Measurements from ENCODE around the gene CTCF. TPM values are rescaled to one million over a fixed set of nuclear protein-coding genes. Genes with fewer than 3 reads are reported as not detected.

Gene CTCF
- total RNA-seq, 1 donor from 2014 or later, result 61.4 TPM

- no peaks in the 10 kb centered on the region for H3K27me3 Mint-ChIP-seq (ENCODE audit: low read depth)
These were observed 107.3 kb downstream of the CTCF start for GRCh38 chr16:67669499-67670101.

GRCh38 chr16:67672306-67672705 is 110.0 kb downstream of the CTCF start:
- DNase-seq (ENCODE audit: low spot score in 2 of 2, unreplicated experiment in 2 of 2), result no peak
- Mint-ChIP-seq H3K27ac (no peak overlapping the region), H3K4me1 (peaks cover 5% of the 10 kb centered on the region), H3K36me3 (peaks cover 6% of the 10 kb centered on the region), H3K9me3 (no peaks in the 10 kb centered on the region), H3K4me3 (no peak overlapping the region), H3K27me3 (ENCODE audit: low read depth) (no peaks in the 10 kb centered on the region)
- TF ChIP-seq CTCF (IDR thresholded peaks at IDR 0.05; ENCODE audit: unreplicated experiment), result no peak

More at GRCh38 chr16:67669499-67670101, 107.3 kb downstream of the CTCF start:
- Mint-ChIP-seq H3K4me1 (peaks cover 7% of the 10 kb centered on the region), H3K27ac (no peak overlapping the region), H3K36me3 (no peaks in the 10 kb centered on the region), H3K9me3 (no peaks in the 10 kb centered on the region), H3K4me3 (no peak overlapping the region)
- no peak for DNase-seq (ENCODE audit: low spot score in 2 of 2, unreplicated experiment in 2 of 2)
- TF ChIP-seq CTCF (IDR thresholded peaks at IDR 0.05; ENCODE audit: unreplicated experiment), result no peak

- Mint-ChIP-seq H3K27me3 (ENCODE audit: low read depth) (no peaks in the 10 kb centered on the region), H3K9me3 (no peaks in the 10 kb centered on the region), H3K4me3 (no peak overlapping the region), H3K27ac (peak overlapping the region; percentile 56), H3K4me1 (peaks cover 7% of the 10 kb centered on the region), H3K36me3 (peaks cover 6% of the 10 kb centered on the region)
- TF ChIP-seq CTCF (IDR thresholded peaks at IDR 0.05; ENCODE audit: unreplicated experiment), result peak; percentile 43
- no peak for DNase-seq (ENCODE audit: low spot score in 2 of 2, unreplicated experiment in 2 of 2)
These were observed 110.7 kb downstream of the CTCF start for GRCh38 chr16:67672739-67673662.

- peaks cover 8% of the 10 kb centered on the region for H3K36me3 Mint-ChIP-seq
- H3K27me3 Mint-ChIP-seq (ENCODE audit: low read depth), result no peaks in the 10 kb centered on the region
- no peak for TF ChIP-seq CTCF (IDR thresholded peaks at IDR 0.05; ENCODE audit: unreplicated experiment)
- H3K27ac Mint-ChIP-seq, result peak overlapping the region; percentile 79
- no peak overlapping the region for H3K4me3 Mint-ChIP-seq
- H3K9me3 Mint-ChIP-seq, result no peaks in the 10 kb centered on the region
- DNase-seq (ENCODE audit: low spot score in 2 of 2, unreplicated experiment in 2 of 2), result no peak
- H3K4me1 Mint-ChIP-seq, result peaks cover 6% of the 10 kb centered on the region
These were observed 111.6 kb downstream of the CTCF start for GRCh38 chr16:67673712-67674580.

- DNase-seq (ENCODE audit: low spot score in 2 of 2, unreplicated experiment in 2 of 2), result no peak
- Mint-ChIP-seq H3K27me3 (ENCODE audit: low read depth) (no peaks in the 10 kb centered on the region), H3K9me3 (no peaks in the 10 kb centered on the region), H3K36me3 (peaks cover 8% of the 10 kb centered on the region), H3K4me3 (no peak overlapping the region), H3K4me1 (peaks cover 6% of the 10 kb centered on the region), H3K27ac (no peak overlapping the region)
- TF ChIP-seq CTCF (IDR thresholded peaks at IDR 0.05; ENCODE audit: unreplicated experiment), result no peak
These were observed 112.7 kb downstream of the CTCF start for GRCh38 chr16:67674851-67675578.
